HG03521 (cell line): ENCODE data around the gene EED.
"Not testable (repeated sequence)": the region's sequence is repeated elsewhere in the genome, so short reads cannot be mapped to it uniquely, and the experiment has no call there.

Experiments
- ATAC-seq: cut with Tn5 transposase; IDR thresholded peaks from one replicate; pipeline ENCODE4 v1.9.1; 2021; ENCODE audit warnings: mild to moderate bottlenecking, moderate library complexity; ENCODE audit not compliant: unreplicated experiment

The EED gene

DNA sequence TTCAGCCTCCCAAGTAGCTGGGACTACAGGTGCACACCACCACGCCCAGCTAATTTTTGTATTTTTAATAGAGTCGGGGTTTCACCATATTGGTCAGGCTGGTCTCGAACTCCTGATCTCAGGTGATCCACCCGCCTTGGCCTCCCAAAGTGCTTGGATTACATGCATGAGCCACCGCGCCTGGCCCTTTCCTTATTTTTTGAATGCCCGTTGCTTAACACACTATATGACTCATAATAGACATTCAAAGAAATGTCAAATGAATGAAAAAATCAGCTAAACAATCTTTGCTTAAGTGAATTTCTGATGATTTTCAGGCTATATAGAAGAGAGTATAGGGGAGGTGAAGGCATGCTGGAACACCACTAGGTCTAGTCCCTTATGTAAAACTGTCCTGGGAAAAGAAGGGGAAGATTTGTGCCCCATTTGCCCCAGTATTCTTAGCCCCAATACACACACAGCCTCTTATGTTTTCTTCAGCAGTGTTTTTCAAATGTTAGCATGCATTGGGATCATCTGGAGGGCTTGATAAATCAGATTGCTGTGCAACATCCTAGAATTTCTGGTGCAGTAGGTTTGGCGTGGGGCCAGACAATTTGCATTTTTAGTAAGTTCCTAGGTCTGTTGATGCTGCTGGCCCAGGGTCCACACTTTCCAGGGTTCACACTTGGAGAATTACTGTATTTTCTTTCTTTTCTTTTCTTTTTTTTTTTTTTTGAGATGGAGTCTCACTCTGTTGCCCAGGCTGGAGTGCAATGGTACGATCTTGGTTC is 45.1 kb downstream of the EED start:
- not testable (repeated sequence) for ATAC-seq

DNA sequence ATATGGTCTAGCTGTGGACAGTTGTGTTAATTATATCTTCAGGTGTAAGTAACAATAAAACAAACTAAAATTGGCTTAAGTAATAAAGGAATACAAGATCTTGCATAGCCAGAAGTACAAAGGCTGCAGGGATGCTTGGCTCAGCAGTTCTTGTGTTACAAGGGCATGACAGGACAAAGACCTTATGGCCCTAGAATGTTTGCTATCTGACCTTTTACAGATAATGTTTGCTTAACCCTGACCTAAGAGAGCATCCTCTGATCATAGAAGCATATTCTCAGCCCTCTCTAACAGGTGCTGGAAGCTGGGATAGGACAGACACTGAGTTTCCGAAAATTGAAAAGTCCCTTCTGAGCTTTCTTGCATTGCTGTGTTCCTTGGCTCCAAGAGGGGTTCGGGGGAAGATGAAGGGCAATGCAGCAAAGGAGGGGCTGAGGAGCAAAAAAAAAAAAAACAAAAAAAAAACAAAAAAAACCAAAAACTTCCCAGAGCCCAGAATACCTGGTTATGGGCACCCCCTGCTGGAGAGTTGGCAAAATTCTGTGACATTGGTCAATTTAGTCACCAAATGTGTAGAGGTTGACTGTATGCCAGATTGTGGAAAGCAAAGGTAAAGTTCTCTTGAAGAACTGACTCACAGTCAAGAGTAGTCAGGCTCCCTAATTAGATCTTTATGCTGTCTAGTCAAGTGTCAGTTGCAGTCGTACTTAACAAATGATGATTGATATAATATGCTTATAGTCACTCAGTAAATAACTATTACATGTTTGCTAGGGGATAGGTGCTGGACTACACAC is 47.1 kb downstream of the EED start:
- no peak for ATAC-seq

DNA sequence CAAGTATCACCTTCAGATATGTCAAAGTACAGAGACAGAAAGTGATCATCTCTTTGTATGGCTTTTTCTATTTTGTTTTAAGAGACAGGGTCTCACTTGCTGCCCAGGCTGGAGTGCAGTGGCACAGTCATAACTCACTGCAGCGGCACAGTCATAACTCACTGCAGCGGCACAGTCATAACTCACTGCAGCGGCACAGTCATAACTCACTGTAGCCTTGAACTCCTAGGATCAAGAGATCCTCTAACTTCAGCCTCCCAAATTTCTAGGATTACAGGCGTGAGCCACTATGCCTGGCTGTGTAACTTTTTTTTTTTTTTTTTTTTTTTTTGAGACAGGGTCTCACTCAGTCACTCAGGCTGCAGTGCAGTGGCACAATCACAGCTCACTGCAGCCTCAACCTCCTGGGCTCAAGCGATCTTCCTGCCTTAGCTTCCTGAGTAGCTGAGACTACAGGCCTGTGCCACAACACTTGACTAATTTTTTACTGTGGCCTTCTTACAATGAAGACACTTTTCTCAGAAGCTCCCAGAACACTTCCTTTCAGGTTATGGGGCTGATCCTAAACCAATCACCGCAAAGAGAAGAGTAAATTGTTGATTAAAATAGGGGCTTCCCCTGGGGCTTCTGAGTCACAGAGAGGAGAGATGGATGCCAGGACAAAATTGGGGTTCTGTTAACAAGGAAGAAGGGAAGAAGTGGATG is 48.5 kb downstream of the EED start:
- ATAC-seq = peak; percentile 65

DNA sequence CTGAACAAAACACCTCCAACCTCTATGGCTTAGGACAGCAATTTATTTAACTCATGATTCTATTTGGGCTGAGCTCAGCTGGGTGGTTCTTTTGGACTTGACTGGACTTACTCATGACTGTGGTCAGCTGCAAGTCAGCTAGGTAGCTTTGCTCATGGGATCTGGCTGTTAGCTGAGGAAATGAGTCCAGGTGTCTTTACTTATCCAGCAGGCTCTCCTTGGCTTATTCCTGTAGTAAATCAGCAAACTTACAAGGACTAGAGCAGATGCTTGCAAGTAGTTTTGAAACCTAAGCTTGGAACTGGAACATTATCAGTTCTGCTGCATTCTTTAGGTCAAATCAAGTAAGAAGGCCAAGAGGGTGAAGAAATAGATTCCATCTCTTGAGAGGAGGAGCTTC is 49.5 kb downstream of the EED start:
- no peak for ATAC-seq

DNA sequence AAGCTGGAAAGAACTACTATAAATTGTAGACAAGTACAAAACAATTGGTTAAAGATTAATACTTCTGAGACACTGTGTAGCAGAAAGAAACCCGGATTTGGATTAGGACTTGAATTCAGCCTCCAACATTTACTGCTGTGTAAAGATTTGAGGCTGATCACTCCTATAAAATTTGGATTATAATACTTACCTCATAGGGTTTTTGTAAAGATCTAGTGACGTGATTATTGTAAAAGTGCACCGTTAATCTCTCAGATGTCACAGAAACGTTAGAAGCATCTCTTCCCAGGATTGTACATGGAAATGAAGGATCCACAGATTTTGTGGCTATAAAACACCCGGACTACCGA is 57.2 kb downstream of the EED start:
- ATAC-seq = no peak

DNA sequence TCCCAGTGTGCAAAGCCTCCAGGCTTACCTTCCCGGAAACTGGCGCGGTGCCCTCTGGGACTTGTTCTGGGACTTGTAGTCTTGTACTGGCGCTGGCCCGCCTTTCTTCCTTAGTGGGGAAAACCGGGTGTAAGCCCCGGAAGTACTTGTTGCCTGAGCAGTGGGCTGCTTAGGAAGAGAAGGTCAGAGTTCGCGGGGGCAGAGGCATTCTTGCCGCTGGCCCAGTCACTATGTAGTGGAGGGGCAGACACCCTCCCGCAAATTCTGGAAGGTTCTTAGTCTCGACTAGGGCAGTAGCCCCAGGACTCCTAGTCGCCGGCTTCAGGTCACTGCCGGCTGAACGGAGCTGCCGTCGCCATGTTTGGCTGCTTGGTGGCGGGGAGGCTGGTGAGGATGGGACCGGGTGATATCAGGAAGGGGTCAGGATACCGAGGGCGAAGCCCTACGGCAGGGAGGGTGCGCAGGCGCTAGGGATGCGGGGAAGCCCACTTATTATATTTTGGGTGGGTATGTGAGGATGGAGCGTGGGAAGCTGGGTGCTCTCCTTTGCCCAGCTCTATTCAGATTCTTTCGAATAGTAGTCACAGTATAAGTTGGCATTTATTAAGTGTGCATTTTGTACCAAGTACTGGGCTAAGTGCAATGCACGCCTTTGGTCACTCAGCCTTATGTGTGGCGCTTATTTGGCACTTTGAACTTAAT is 57.7 kb downstream of the EED start, which contains the start of gene HIKESHI:
Gene HIKESHI, plus strand, starts transcription at position 149 of the 702 bp plus-strand sequence. Its CDS starts 209 bp downstream, at position 358.
- peak; percentile 98 for ATAC-seq

DNA sequence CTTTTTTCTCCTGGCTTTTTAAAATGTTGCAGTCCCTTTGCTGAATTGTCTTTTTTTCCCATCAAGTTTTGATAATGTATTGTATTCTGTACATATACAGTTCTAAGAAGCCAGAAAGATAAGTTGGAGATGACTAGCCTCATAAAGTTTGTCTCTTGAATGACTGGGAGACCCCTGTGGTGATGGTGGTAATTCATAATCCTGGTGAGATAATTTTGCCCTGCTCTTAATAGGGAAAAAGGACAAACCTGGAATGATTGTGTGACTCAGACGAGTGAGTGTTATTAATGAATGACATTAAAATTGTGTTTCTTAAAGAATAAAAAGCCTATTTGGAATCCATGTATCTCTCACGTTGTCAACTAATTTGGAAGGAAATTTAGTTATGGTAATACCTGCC is 58.7 kb downstream of the EED start:
- no peak for ATAC-seq

DNA sequence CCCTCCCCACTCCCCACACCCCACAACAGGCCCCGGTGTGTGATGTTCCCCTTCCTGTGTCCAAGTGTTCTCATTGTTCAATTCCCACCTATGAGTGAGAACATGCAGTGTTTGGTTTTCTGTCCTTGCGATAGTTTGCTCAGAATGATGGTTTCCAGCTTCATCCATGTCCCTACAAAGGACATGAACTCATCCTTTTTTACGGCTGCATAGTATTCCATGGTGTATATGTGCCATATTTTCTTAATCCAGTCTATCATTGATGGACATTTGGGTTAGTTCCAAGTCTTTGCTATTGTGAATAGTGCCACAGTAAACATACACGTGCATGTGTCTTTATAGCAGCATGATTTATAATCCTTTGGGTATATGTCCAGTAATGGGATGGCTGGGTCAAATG is 64.2 kb downstream of the EED start:
- ATAC-seq = not testable (repeated sequence)

DNA sequence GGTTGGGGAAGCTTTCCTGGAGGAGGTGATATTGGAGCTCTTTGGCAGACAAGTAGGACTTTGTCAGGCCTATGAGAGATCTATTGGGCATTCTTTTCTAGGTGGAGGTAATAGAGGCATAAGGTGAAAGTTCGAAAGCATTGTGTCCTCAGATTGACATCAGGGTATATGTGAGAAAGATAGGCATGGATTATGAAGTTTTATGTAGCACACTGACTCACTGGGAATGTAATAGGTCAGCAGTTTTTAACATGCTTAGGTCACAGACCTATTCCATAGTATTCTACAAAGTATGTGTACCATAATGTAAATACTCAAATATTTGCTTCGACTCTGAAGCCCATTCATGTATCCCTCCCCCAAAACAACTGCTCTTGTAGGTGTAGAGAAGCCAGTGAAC is 69.2 kb downstream of the EED start:
- ATAC-seq = no peak

DNA sequence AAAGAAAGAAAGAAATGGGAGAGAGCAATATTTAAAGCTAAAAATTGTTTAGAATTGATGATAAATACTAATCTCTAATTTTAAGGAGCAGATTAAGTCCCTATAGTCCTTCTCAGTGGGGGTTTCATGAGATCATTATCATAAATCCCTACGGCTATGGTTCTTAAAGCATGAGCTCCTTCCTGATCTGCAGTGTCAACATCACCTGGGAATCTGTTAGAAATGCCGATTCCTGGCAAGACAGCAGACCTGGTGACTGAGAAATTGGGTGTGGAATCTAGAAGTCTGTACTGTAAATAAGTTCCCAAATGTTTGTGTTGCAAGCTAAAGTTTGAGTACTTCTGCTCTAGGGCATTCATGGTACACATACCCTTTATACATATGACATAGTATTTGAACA is 70.1 kb downstream of the EED start:
- ATAC-seq = no peak
